HL-60/S4 treated with retinoic acid at 250 ng/mL for 4 days and 3 days (cell line): ENCODE results near the gene ZNF701.

Experiments
- in situ Hi-C: fragments of 300-500 bp; cut with MboI; formaldehyde crosslinking; loops from 2 replicates; pipeline ENCODE4 v1.7.0; 2022; ENCODE audit warnings: low sequenced_read_pairs

ZNF701 gene

DNA sequence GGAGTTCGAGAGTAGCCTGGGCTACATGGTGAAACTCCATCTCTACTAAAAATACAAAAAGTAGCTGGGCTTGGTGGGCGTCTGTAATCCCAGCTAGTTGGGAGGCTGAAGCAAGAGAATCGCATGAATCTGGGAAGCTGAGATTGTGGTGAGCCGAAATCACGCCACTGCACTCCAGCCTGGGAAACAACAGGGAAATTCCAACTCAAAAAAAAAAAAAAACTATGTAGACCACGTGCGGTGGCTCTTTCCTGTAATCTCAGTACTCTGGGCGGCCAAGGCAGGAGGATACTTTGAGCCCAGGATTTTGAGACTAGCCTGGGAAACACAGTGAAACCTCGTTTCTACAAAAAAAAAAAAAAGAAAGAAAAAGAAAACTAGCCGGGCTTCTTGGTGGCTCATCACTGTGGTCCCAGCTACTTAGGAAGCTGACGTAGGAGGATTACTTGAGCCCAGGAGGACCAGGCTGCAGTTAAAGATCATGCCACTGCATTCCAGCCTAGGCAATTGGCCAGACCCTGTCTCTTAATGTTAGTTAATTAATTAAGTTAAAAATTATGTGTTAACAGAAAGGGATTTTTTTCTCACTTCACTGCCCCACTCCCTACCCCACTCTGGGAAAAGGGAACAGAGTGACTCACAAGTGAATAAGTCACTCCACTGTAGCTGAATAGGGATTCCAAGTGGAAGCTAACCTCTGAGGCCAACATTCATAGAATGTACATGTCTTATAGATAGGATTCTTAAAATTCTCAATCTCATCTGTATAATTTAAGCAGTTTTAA, 65.9 kb downstream of the ZNF701 start:
- in situ Hi-C loops = no loop called here
